OCI-LY7 (cell line): ENCODE data around the gene CDC34.

Experiments
- CTCF ChIP-seq: fragments of 200-600 bp; sonication (generic); conservative IDR thresholded peaks from 2 replicates; pipeline ENCODE4 v1.5.1; 2014; ENCODE audit warnings: mild to moderate bottlenecking, antibody characterized with exemption, low read length, moderate library complexity, mixed read lengths
- EZH2phosphoT487 ChIP-seq: fragments of 200-600 bp; sonication (generic); IDR thresholded peaks from 2 replicates; pipeline ENCODE4 v1.6.1; 2018; ENCODE audit warnings: low read depth, borderline replicate concordance, mild to moderate bottlenecking, mixed run types, antibody characterized with exemption, low read length, moderate library complexity, mixed read lengths

- TF ChIP-seq CTCF (no peak), EZH2phosphoT487 (no peak)
Observed at GRCh38 chr19:517721-518597, 13.6 kb upstream of the CDC34 start.
